GM19025 (cell line): ENCODE results near the gene ANXA3.

Experiments
- ATAC-seq: cut with Tn5 transposase; IDR thresholded peaks from one replicate; pipeline ENCODE4 v1.9.1; 2021; ENCODE audit warnings: mild to moderate bottlenecking, low read depth, moderate library complexity; ENCODE audit not compliant: unreplicated experiment

Gene ANXA3

GRCh38 chr4:78638337-78639172 lies 87.0 kb downstream of the ANXA3 start:
- peak; percentile 82 for ATAC-seq

- no peak for ATAC-seq
Measured at GRCh38 chr4:78640714-78641113, 89.1 kb downstream of the ANXA3 start.

- no peak for ATAC-seq
Measured at GRCh38 chr4:78642934-78643333, 91.4 kb downstream of the ANXA3 start.

GRCh38 chr4:78644063-78644691 lies 92.6 kb downstream of the ANXA3 start:
- no peak for ATAC-seq

- peak; percentile 91 for ATAC-seq
Measured at GRCh38 chr4:78644744-78645330, 93.3 kb downstream of the ANXA3 start.

GRCh38 chr4:78645853-78646757 lies 94.5 kb downstream of the ANXA3 start:
- no peak for ATAC-seq

- no peak for ATAC-seq
Measured at GRCh38 chr4:78647272-78647671, 95.7 kb downstream of the ANXA3 start.

GRCh38 chr4:78648640-78649363 lies 97.2 kb downstream of the ANXA3 start:
- no peak for ATAC-seq

- no peak for ATAC-seq
Measured at GRCh38 chr4:78650106-78651024, 98.8 kb downstream of the ANXA3 start.

- no peak for ATAC-seq
Measured at GRCh38 chr4:78651250-78651860, 99.8 kb downstream of the ANXA3 start.

GRCh38 chr4:78652282-78652876 lies 100.8 kb downstream of the ANXA3 start:
- ATAC-seq = no peak

- no peak for ATAC-seq
Measured at GRCh38 chr4:78653655-78654054, 102.1 kb downstream of the ANXA3 start.

- ATAC-seq = no peak
Measured at GRCh38 chr4:78654807-78655206, 103.2 kb downstream of the ANXA3 start.

GRCh38 chr4:78656968-78657445 lies 105.4 kb downstream of the ANXA3 start:
- no peak for ATAC-seq

GRCh38 chr4:78659264-78659663 lies 107.7 kb downstream of the ANXA3 start:
- ATAC-seq = no peak

- no peak for ATAC-seq
Measured at GRCh38 chr4:78659665-78660064, 108.1 kb downstream of the ANXA3 start.
